Right renal cortex interstitium (tissue), 3 donors: Measurements from ENCODE around the gene EPHA1. TPM values are rescaled to one million over a fixed set of nuclear protein-coding genes. Genes with fewer than 3 reads are reported as not detected.

ENCODE experiments used
- DNase-seq, 3 donors: peaks; one replicate each; pipeline ENCODE4 v3.0.0-alpha.2; 2013; ENCODE audit warnings: low read depth in 3 of 3, low spot score in 2 of 3
- polyA plus RNA-seq, 3 donors: library from polyadenylated mRNA; unstranded; fragments of 120-200 nt; gene quantifications; one replicate each; pipeline ENCODE4 v1.2.1, GENCODE V29; 2013; ENCODE audit not compliant: insufficient read length in 3 of 3

Gene EPHA1
- 10 to 100 TPM; 15.7 to 19.1 (median 17.0) TPM for polyA plus RNA-seq

DNA sequence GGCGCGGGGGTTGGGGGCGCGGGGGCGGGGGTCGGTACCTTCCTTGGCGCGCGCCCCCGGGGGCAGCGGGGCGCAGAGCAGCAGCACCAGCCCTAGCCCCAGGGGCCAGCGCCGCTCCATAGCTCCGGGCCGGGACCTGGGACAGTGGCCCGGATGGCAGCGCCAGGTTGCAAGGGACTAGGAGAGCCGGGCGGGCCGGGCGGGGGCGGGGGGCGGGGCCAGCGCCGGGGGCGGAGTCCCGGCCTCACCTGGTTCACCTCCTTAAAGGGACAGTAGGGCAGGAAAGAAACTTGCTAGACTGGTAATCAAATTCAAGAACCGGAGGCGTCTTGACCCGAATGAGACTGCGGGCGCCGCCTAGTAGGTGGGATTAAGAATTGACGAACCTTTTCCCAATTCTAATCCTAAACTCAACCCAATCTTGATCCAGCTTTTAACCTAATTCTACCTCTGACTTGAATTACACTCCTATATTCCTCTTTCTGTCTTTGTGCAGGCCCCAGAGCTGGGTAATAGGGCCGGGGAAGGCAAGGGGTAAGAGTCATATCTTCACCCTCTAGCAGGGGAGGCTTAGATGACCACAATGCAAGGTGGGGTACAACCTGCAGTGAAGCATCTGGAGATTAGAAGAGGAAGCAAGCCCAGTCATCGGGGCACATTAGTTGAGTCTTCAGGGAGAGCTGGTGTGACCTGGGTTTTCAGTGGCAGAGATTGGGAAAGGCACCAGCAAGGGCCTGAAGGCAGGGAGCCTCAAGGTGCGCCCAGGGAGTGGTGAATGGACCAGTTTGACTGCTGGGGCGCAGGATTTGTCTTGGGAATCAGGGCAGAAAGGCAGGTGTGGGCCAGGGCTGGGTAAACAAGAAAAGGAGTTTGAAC, at the start of gene EPHA1:
Gene EPHA1, minus strand, starts transcription at position 171 of the 876 bp plus-strand sequence. Its CDS starts 51 bp downstream, at position 120.
- no peak for DNase-seq

DNA sequence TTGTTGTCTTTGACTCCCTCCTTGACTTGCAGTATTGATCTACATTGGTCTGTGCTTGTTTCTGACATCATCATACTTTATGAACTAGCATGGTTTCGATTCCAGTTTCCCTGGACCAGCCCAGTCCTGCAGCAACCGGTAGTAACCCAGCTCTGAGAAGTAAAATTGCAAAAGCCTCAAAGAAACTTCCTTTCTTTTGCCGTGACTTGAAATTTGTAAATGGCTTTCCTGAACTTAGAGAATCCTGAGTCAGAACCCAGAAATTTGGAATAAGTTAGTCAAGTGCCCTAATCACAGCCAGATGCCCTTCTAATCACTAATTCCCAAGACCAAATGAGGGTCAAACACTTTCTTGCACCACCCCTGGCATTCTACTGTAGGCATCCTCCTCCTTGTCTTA, 49.6 kb upstream of the EPHA1 start:
- DNase-seq: no peak

DNA sequence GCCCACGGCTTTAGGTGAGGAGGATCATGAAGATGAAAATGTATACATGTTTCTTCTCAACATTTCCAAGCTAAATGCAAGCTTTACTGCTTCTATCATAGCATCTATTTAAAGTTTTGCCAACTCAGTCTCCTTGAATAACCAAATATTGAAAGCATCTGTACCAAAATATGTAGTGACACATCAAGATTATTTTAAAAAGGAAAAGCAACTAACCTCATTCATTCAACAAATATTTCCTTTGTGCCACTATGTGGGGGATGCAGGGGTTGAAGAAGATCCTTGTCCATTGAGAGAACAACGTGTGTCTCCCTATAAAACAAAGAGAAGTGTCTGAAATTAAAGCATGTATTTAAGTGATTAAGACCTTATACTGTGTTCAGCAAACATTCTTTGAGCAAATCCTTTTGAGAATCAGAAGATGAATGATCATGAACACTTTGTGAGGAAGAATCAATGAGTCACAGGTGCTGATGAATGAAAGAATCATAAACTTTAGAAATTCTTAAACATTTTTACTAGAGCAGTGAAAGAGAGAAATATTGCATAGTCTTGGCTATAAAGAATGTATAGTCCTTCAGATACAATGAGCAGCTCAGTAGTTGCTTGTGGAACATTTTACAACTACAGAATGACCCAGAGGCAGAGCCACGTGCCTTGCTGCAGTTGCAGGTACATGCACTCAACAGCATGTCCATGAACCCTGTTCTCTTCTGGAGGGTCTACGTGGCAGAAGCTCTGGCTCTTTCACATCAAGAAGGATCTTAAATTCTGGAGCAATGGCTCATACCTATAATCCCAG, 48.5 kb upstream of the EPHA1 start:
- no peak for DNase-seq

DNA sequence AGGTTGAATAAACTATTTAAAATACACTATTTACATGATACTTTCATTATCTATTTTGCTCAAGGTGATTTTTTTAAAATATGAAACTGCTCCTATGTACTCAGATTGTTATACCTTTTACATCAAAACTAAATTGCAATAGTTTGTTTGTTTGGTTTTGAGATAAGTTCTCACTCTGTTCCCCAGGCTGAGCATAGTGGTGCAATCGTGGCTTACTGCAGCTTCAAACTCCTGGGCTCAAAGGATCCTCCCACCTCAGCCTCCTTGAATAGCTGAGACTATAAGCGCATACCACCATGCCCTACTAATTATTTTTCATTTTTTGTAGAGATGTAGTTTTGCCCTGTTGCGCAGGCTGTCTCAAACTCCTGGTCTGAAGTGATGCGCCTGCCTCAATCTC, 47.3 kb upstream of the EPHA1 start:
- DNase-seq: no peak

DNA sequence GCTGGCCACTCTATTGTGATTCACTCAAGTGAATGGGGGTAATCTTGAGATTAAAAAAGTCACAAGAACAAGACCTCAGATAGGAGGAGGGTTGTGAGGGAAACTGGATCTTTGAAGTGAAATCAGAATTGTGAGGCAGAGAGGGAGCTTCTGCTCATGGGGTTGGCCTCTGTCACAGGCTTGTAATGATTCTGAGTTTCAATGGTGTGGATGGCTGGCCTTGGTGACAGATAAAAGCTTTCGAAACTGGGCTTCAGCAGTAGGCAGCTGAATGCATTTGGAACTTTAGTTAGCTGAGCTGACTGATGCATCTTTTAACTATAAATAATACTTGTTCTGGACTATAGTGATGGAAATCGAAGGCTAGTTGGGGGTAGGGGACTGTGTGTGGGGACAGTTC, 46.8 kb upstream of the EPHA1 start:
- no peak for DNase-seq

DNA sequence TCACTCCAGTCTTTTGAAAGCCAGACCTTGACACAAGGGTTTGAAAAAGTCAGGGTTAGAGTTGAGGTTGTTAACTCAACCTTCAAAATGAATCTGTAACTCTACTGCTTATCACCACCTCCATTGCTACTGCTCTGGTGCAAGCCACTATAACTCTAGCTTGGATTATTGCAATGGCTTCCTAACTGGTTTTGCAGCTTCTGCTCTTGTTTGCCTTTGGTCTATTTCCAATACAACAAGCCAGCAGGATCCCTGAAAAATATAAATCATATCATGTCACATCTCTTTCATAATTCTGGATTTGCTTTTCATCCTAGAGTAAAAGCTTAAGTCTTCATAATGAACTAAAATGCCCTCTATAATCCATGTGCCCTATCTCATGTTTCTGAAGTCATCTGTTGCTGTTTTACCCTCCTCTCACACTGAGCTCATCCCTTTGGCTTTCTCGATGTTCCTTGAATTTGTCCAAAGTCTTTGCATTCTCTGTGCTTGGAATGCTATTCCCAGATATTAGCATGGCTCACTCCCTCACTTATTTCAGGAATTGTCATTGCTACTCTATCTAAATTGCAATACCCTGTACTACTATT, 45.5 kb upstream of the EPHA1 start:
- no peak for DNase-seq

DNA sequence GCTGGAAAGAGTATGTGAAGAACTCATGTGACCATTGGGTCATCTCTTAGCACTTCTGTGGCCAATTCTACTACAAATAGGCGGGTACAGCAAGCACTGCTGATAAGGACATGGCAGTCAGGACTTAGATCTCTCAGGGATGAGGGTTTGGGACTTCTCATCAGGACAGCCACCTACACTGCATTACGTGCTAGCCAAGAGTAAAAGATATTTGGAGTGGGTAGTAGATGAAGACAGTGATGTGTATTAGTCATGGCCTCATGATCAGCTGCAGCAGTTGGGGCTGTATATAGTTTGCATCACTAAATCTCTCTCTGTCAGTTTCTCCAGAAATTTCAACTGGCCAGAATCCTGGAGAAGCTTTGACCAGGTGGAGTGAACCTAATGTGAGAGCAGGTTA, 43.8 kb upstream of the EPHA1 start:
- no peak for DNase-seq

DNA sequence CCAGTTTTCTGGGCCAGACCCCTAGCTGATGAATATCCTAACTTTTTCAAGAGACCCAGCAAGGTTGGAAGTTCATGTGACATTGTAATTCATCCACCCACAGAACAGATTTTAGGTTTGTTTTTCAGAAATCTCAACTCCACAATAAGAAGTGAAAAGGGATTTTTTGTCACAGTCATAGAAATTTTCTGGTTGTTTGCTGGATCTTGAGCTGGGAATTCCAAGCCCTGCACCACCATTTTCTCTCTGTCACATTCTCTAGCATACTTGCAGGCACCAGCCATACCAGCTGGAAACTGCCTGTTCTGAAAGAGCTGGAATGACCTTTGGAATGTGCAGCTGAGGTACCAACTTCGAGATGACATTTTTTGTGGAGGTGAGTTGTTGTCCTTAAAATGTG, 43.1 kb upstream of the EPHA1 start:
- DNase-seq: no peak

DNA sequence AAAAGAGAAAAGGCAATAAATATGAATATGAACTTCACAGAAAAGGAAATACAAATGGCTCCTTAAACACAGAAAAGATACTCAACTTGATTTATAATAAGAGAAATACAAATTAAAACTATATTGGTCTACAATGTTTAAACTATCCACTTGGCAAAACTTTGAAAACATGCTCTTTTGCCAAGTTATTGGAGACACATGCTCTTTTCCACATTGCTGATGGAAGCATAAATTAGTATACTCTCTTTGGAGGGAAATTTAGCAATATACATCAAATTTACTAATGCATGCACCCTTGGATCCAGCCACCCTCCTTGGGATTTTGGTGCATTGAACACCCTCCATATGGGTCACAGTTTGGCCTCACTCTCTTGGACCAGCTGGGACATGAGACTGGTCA, 42.5 kb upstream of the EPHA1 start:
- DNase-seq: no peak

DNA sequence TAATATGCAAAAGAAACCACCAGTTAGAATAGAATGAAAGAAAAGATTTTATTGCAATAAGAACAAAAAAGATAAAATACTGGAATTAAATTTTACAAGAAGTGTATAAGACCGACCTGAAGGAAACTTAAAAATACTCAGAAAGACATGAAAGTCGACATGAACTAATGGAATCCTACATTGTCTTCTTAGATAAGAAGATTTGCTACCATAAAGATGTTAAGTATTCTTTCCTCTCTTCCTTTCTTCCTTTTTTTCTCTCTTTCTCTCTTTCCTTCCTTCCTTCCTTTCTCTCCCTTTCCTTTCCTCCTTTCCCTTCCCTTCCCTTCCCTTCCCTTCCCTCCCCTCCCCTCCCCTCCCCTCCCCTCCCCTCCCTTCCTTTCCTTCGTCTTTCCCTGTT, 41.1 kb upstream of the EPHA1 start:
- DNase-seq: no peak

DNA sequence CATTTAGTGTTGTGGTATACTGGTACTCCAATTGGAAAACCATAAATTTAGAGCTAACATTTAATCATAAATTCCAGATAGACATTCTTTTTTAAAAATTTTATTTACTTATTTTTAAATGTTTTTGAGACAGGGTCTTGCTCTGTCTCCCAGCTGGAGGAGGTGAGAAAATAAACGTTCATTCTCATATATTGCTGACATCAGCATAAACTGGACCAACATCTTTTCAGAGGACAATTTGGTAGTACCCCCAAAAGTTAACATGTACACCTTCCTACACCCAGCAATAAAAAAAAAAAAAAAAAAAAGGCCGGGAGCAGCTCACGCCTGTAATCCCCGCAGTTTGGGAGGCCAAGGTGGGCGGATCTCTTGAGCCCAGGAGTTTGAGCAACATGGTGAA, 39.8 kb upstream of the EPHA1 start:
- DNase-seq: no peak

DNA sequence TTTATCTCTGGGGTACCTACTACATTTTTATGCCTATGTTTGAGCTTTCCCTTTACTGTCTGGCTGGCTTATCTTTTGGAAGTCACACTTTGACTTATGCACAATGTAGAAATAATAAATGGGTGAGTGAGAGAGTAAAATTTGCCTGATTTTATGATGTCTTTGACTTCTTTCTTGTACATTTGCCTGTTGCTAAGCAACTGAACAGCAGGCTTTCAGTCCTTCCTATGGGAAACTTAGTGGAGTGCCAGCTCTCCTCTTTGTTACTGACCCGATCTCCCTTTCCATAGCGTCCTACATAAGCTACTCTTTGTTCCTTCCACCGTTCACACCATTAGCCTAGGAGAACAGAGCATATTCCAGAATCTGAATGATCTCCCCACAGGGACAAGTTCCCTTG, 38.8 kb upstream of the EPHA1 start:
- DNase-seq: no peak

DNA sequence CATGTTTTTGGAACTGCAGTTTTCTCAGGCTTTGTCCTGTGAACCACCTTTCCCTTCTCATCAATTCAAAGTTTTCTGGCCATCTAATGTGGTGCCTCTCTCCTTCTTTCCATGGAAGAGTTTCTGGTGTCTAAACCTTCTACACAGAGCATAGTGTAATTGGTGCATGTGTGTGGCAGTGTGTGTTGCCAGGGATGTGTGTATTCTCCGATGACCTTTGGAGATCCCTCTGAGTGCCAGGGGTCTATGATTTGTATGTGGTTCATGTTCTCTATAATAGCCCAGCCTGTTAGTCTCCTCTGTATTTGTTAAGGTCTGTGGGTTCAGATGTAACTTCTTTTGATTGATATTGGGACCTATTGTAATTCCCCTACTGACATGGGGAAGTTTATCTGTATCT, 36.1 kb upstream of the EPHA1 start:
- DNase-seq: no peak

DNA sequence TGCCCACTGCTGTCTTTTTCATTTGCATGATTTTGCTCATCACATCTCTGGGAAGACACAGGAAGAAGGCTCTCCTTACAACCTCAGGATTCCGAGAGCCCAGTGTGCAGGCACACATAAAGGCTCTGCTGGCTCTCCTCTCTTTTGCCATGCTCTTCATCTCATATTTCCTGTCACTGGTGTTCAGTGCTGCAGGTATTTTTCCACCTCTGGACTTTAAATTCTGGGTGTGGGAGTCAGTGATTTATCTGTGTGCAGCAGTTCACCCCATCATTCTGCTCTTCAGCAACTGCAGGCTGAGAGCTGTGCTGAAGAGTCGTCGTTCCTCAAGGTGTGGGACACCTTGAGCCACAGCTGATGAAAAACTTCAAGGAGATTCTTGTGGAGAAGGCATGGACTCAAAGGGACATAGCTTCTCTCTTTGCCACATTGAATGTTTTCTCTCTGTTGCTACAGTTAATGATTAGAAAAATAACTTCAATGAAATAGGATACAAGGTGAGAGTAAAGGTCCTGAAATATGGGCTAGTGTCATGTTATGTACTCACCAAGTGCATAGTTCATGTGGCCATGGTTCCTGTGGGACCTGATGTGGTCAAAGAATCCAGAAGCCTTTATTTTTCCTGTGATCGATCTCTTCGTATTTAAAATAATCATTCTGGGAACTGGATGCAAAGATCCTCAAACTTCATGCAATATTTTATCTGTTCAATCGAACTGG, 35.6 kb upstream of the EPHA1 start:
- DNase-seq: no peak

DNA sequence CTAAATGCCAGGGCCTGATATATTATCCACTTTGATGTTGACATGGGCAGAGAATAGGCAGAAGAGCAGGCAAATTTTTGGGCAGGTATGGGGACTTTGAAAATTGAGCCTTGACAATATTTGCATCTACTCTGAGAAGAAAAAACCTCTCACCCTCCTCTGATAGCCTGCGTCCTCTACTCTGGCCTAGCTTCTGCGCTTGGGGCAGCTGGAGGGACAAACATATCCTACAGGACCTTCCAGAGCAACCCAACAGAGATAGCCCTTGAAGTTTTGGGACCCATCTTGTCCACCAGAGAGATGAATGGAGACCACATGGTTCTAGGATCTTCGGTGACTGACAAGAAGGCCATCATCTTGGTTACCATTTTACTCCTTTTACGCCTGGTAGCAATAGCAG, 34.5 kb upstream of the EPHA1 start, which contains the start of gene TAS2R60:
Gene TAS2R60, plus strand, starts transcription at position 301 of the 400 bp plus-strand sequence. Its CDS starts 0 bp downstream, at position 301.
- no peak for DNase-seq

DNA sequence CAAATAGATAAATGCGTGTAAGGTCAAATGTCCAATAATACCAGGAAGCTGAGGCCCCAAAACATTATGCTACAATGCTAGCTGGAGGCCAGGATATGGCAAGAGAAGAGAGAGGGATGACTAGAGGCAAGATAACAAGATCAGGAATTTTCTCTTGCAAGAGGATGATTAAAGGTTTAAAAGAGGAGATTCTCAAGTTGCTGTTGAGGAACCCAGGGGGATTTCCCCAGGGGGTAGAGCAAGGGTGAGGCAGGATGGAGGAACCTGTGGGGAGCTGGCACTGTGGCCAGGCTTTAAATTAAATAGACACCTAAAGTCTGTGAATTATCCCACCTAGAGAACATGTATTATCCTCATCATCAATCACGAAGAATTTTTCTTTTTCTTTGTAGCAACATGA, 31.2 kb upstream of the EPHA1 start:
- no peak for DNase-seq

DNA sequence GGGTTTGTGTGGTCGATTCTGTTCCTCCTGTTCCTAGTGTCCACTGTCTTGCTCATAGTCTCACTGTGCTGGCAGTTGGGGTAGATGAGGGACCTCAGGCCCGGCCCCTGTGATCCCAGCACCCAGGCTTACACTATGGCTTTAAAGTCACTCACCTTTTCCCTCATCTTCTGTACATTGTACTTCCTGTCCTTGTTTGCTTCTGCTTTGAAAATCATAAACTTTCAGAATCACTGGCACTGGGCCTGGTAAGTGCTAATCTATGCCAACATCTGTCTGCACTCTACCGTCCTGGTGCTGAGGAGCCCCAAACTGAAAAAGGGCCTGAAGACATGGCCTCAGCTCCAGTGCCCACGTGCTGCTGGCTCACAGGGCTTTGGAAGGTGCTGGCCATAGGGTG, 28.9 kb upstream of the EPHA1 start:
- no peak for DNase-seq

DNA sequence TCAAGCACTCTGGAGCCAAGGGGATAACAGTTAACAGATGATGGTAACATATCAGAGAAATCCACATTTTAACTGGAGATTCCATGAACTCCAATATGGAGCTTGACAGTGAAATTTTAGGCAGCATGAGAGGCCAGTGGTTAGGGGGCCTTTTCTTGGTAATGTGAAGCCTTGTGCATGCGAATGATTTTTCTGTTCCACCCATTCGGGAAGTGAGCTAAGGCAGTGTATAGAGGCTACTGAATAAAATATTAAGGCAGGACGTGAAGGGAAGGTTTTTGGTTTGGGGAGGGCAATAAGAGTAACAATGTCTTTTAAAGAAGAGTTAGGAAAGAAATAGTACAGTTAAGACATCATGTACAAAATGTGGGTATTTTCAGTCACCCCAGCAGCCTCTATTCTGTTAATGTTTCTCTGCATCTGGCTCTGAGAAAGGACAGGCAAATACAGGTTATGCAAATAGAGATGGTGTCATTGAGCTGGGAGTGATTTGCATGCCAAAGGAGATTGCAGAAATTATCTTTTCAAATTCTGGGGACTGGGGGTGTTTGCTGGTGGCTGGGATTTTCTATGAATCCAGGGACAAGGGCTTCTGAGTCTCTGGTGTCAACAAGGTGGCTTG, 27.8 kb upstream of the EPHA1 start:
- DNase-seq: no peak

DNA sequence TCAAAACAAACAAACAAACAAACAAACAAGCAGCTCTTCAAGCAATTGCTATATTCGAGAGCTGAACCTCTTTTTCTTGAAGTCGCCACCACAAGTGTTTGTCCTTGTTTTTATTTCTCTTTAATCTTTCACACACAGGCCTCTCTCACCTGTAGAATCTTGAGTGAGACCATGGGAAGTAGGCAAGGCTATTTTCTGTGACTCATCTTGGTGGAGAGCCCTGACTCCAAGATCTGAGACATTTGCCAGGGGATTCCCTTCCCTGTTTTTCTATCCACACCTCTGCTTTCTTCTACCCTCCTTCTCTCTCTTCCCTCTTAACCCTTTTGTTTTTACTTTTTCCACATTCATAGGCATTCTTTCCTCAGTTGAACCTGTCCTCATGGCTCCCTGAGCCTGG, 26.6 kb upstream of the EPHA1 start:
- DNase-seq: no peak

DNA sequence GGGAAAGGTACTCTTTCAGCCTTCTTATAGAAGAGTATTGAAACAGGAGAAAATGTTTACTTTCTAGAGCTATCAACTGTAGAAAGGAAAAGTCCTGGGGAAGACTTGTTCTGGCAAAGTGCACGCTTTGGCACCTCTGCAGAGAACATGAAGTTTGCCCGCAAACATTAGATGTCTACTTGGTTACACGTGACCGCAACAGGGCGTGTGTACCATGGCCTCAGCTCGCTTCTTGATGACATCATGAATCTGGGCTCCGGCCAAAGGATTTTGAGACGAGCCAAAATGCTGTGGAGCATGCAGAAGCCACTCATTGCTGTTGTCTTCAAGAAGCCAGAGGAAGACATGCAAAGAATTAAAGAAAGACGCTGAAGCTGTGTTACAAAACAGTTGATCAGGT, 26.0 kb upstream of the EPHA1 start:
- no peak for DNase-seq
